Measurements from ENCODE around the gene HOXD4. TPM values are rescaled to one million over a fixed set of nuclear protein-coding genes. Genes with fewer than 3 reads are reported as not detected.
A peak's percentile ranks its signal among the peaks of the same experiment; 100 is the strongest.

Gene HOXD4
- total RNA-seq (2014; rRNA removed; shearing (Covaris generic); ENCODE audit: low replicate concordance) = 0.26 TPM in 1 of 2 replicates, not detected in the other

DNA sequence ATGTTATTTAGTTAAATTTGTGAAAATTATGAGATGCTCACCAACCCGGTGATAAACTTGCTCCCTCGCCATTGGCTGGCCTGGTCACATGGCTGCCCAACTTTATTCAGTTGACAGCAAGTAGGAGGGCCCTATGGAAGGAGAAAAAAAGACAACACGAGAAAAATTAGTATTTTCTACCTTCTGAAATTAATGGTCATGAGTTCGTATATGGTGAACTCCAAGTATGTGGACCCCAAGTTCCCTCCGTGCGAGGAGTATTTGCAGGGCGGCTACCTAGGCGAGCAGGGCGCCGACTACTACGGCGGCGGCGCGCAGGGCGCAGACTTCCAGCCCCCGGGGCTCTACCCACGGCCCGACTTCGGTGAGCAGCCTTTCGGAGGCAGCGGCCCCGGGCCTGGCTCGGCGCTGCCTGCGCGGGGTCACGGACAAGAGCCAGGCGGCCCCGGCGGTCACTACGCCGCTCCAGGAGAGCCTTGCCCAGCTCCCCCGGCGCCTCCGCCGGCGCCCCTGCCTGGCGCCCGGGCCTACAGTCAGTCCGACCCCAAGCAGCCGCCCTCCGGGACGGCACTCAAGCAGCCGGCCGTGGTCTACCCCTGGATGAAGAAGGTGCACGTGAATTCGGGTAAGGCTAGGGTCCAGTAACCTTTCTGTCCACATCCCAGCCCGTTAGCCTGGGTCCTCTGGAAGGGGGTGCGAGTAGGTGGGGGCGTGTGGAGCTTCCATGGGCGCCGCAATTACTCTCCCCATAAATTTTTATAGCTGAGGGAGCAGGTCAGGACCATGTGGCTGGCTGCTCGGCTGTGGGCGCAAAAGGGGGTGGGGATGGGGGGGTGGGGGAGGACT lies at the start of gene HOXD4:
HOXD4 (plus strand) TSS at position 109 of the 846 bp plus-strand sequence; CDS start at position 193, 84 bp downstream.
- no peaks in the 10 kb centered on the region for H3K36me3 ChIP-seq
- no peak within 1 kb of the TSS for H3K4me3 ChIP-seq
- no peak for DNase-seq
- no peaks in the 10 kb centered on the region; the same call in 1 of the 2 replicates for H3K9me3 ChIP-seq
- no peaks in the 10 kb centered on the region for H3K27me3 ChIP-seq

DNA sequence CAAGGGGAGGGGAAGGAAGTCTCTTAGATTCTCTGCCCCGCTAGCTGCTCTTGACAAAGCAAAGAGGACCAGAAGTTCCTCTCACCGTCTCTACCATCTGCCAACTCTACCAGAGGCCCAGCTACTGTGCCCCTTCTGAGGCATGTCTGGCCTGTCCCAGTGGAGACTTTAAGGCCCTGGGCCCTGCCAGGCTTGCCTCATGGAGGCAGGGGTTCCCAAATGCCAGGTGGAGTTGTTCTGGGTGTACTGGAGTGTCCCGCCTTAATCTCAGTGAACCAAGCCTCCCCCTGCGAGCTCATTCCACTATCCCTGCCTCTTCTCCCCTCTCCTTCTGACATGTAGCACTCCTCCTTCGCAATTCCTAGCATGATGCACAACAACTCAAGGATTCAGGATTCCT lies 49.5 kb upstream of the HOXD4 start:
- no peaks in the 10 kb centered on the region for H3K9me3 ChIP-seq
- no peaks in the 10 kb centered on the region for H3K36me3 ChIP-seq
- no peak overlapping the region for H3K4me3 ChIP-seq
- H3K27me3 ChIP-seq = peaks cover 2% of the 10 kb centered on the region; the same call in 1 of the 2 replicates
- no peak for DNase-seq

DNA sequence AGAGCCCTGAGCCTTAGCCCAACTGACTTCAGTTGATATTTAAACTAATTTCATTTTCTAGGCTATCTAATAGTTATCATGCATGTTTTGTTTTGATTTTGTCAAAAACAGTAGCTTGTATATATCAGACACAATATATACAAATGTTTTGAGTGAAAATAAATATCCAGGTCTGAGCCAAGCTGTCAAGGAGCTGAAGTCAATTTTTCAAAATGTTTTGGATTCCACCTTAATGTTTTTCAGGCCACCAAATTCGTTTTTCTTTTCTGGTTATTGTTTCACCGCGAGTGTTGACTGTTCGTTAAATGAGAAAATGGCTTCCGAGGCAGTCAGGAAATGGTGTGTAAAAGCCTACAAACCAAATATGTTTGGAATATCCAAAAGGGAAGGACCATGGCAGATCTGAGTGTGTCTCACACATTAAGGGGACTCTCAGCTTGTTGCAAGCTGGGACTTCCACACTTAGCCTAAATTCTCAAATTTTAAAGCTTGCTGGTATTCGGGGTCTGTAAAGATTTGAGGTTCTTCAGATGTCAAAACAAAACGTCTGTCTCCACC lies 49.0 kb upstream of the HOXD4 start:
- H3K27me3 ChIP-seq = peaks cover 2% of the 10 kb centered on the region; the same call in 1 of the 2 replicates
- DNase-seq = no peak

DNA sequence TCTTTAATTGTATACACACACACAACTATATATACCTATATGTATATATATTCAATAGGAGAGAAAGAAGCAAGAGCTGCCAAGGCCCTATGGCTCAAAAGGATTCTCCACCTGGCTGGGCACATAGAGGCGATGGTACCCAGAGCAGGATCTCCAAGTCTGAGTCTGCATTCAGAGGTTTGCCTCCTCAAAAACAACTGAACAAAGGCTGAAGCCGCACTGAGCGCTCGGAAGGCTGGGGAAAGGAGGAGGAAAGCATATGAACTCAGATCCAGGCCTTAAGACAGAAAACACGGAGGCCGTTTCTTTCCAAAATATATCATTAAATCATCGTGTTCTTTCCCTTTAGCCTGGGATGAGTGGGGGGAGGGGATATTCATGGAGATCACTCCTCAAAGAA lies 48.2 kb upstream of the HOXD4 start:
- Histone ChIP-seq H3K27me3 (no peaks in the 10 kb centered on the region), H3K4me3 (peak overlapping the region; percentile 62)
- no peak for DNase-seq

More for the DNA sequence above, 49.0 kb upstream of the HOXD4 start:
- Histone ChIP-seq H3K4me3 (no peak overlapping the region), H3K9me3 (no peaks in the 10 kb centered on the region), H3K36me3 (no peaks in the 10 kb centered on the region)

DNA sequence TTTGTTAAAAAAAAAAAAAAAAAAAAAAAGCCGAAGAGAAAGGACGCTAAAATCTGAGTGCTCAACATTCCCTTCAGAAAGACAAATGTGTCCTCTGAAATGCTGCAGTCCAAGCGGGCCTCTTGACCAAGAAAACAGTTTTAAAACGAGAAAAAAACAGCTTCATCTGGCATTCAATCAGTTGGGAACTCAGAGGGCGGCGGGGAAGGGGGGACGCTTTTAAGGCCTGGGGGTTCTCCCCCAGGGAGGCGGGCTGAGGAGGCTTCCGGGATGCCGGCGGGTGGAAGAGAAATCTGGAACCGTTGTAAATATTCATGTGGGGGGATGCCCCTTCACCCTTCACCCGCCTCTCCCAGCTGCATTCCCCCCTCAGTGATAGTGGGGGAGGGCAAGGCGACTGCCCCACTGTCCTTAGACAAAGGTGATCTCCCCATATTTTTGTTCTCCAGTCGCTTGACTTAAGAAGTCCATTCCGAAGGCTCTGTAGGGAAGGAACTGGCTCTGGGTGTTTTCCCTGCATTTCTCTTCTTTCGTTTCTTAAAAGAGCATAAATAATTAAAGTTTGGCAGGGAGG lies 47.5 kb upstream of the HOXD4 start:
- DNase-seq = no peak
- H3K4me3 ChIP-seq = peak overlapping the region; percentile 62
- H3K27me3 ChIP-seq = no peaks in the 10 kb centered on the region
- H3K36me3 ChIP-seq = peaks cover under 1% of the 10 kb centered on the region; the same call in 1 of the 2 replicates
- no peaks in the 10 kb centered on the region for H3K9me3 ChIP-seq

More for the DNA sequence above, 48.2 kb upstream of the HOXD4 start:
- Histone ChIP-seq H3K9me3 (no peaks in the 10 kb centered on the region), H3K36me3 (no peaks in the 10 kb centered on the region)

DNA sequence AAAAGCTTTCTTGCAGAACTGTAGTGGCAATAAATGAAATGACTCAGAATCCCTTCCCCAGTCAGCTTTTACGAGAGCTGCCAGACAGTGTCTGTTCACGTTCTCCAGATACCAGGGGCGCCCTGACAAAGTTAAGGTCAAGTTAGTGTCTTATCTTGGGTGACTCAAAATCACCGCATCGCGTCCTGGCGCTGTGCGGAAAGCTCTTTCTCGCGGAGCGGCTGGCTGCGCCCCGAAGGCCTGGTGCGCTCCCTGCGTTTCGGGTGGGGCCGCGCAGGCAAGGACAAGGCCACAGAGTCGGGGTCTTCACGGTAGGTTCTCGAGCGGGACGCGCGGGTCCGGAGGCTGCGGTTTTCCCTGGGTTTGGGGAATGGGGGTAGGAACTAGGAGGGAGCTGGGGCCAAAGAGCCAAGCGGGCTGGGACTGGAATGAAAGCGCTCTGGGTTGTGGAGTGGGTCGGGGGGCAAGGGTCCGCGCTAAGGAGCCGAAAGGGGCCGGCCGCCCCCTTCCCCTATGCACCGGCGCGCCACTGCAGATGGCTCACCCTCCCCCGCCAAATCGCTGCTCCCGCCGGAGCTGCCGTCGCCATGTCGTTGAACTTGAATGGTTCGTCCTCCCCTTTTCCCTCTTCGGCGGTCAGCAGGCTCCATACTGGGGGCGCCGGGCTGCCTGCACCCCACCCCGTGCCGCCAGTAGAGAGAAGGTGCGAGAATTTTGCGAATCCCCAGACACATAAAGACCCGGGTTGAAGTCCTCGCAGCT lies 46.9 kb upstream of the HOXD4 start:
- peak overlapping the region; percentile 62 for H3K4me3 ChIP-seq
- no peaks in the 10 kb centered on the region for H3K9me3 ChIP-seq
- DNase-seq = peak; percentile 70
- peaks cover 7% of the 10 kb centered on the region for H3K36me3 ChIP-seq
- H3K27me3 ChIP-seq = no peaks in the 10 kb centered on the region

DNA sequence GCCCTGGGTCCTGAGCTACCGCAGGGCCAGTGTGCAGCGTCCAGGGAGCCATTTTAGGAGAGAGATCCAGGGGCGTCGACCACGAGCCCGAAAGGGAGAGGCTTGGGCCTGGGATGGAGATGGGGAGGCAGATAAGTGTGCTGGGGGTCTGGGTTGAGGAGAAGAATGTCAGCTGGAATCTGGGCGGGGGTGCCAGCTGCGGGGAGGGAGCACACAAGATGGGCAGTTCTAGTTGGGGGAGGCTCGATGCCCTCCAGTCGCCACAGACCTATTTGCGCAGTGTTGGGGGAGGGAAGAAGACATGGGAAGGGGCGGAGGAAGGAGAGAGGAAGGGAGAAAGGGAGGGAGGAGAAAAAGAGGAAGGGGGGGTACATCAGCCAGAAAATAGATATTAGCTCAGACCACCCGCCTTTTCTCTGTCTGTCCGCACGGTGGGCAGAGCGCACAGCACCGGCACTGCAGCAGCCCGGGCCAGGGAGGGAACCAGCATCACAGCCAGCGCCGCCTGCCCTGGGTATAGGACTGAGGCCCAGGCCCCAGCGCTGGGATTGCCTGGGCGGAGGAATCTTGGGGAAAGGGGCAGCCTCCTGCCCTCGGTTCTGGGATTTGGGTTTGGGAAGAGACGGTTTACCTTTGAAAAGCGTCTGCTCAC lies 46.1 kb upstream of the HOXD4 start:
- no peaks in the 10 kb centered on the region for H3K27me3 ChIP-seq

DNA sequence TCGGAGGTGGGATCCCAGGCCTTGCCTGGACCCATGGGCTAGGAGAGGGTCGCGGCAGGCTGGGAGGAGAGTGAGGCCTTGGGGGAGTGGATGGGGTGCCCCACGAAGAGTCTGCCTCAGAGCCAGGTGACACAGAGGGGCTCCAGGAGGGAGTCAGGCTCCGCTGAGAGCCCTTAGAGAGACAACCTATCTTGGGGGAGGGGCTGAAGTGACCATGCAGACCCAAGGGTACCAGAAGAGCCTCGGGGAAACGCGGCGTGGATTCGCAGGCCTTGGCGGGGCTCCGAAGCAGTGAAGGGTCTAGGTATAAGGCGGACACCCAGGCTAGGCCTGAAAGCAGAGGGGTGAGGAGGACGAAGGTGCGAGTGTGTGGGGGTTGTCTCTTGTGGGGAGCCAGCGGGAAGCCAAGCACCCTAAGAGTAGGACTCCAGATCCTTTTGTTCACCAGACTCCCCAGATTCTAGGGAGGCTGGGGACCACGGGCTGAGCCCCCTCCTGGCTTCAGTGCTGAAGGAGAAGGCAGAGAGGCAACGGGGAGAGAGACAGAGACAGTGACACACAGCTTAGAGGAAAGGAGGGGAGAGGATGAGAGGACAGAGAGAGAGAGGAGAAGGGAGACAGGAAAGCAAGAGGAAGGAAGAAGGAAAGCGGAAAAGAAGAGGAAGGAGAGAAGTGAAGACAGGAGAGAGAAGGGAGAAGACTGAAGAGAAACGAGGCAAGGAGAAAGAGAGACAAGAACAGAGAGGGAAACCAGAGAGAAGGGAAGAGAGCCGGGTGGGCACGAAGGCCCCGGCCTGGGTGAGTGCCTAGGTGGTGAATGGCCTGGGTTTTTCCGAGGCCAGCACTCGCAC lies 45.4 kb upstream of the HOXD4 start:
- no peaks in the 10 kb centered on the region for H3K27me3 ChIP-seq
- peaks cover 9% of the 10 kb centered on the region for H3K36me3 ChIP-seq
- H3K9me3 ChIP-seq = no peaks in the 10 kb centered on the region
- peak overlapping the region; percentile 62 for H3K4me3 ChIP-seq
- no peak for DNase-seq

More for the DNA sequence above, 46.1 kb upstream of the HOXD4 start:
- Histone ChIP-seq H3K9me3 (no peaks in the 10 kb centered on the region), H3K36me3 (peaks cover 8% of the 10 kb centered on the region), H3K4me3 (peak overlapping the region; percentile 62)
- DNase-seq = peak; percentile 56

DNA sequence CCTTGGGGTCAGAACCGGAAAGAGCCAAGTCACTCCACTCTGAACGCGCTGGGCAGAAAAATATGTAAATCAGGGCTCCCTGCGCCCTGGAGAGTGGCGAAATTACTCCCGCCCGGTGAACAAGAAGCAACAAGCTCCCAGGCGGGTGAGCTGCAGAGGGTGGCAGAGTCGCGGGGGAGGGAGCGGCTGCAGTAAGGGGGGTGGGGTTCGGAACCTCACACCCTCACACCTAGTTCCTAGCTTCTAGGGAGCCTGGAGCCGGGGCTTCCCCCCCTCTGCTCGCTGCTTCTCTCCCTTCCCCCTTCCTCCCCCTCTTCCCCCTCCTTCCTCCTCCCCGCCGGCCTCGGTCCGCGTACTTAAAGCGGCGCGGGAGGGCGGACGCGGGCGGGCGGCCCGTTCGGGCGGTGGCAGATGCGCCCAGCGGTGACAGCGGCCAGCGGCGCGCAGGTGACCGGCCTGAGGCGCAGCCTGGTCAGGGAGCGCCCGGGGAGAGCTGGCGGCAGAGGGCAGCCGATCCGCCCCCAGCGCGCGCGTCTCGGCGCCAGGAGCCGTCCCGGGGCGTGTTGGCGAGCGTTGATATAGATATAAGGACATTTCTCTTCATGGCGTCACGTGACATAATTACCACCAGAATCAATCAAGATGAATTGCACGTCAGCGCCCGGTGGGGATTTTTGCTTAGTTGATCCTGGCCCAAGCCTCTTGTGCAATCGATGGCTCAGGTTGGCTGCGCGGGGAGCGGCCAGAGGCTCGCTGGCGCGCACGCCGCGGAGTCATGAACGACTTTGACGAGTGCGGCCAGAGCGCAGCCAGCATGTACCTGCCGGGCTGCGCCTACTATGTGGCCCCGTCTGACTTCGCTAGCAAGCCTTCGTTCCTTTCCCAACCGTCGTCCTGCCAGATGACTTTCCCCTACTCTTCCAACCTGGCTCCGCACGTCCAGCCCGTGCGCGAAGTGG lies 44.5 kb upstream of the HOXD4 start, which contains the start of gene HOXD11:
HOXD11 (plus strand) TSS at position 700 of the 959 bp plus-strand sequence; CDS start at position 776, 76 bp downstream.
- Histone ChIP-seq H3K27me3 (no peaks in the 10 kb centered on the region), H3K4me3 (peak within 1 kb of the TSS; percentile 62), H3K36me3 (peaks cover 15% of the 10 kb centered on the region), H3K9me3 (no peaks in the 10 kb centered on the region)
- peak; percentile 71 for DNase-seq

DNA sequence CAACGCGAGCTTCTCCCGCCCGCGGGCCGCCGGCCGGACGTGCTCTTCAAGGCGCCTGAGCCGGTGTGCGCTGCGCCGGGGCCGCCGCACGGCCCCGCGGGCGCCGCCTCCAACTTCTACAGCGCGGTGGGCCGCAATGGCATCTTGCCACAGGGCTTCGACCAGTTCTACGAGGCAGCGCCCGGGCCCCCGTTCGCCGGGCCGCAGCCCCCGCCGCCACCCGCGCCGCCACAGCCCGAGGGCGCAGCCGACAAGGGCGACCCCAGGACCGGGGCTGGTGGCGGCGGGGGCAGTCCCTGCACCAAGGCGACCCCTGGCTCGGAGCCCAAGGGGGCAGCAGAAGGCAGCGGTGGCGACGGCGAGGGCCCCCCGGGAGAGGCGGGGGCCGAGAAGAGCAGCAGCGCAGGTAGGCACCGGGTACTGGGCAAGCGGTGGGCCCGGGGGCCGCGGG lies 43.6 kb upstream of the HOXD4 start:
- DNase-seq = peak; percentile 35
- Histone ChIP-seq H3K27me3 (no peaks in the 10 kb centered on the region), H3K36me3 (peaks cover 20% of the 10 kb centered on the region), H3K9me3 (no peaks in the 10 kb centered on the region), H3K4me3 (peak overlapping the region; percentile 30)

DNA sequence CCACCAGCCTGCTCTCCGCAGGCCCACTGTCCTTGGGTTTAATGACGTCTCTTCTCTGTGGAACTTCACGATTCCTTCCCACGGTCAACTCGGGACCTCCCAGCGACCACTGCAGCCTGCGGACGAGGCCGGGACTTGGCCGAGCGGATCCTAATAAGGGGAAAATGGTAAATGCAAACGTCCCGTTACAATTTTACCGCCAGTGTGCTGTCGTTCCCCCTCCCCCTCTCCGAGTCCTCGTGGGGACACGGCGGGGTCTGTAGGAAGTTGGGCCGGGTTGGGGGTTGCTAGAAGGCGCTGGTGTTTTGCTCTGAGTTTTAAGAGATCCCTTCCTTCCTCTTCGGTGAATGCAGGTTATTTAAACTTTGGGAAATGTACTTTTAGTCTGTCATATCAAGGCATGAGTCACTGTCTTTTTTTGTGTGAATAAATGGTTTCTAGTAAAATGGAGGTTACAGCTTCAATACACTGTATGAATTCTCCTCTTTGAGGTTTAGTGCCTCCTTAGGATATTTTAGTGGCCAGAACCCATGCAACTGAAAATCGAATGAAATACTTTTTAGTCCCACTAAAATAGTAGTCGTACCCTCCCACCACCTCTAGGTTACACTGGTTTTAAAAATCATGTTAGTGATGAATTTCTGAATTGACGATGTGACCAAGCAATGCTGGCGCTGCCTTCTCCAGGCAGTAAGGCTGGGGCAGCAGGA lies 42.0 kb upstream of the HOXD4 start:
- Histone ChIP-seq H3K4me3 (no peak overlapping the region), H3K9me3 (no peaks in the 10 kb centered on the region), H3K27me3 (no peaks in the 10 kb centered on the region), H3K36me3 (peaks cover 20% of the 10 kb centered on the region)
- no peak for DNase-seq

DNA sequence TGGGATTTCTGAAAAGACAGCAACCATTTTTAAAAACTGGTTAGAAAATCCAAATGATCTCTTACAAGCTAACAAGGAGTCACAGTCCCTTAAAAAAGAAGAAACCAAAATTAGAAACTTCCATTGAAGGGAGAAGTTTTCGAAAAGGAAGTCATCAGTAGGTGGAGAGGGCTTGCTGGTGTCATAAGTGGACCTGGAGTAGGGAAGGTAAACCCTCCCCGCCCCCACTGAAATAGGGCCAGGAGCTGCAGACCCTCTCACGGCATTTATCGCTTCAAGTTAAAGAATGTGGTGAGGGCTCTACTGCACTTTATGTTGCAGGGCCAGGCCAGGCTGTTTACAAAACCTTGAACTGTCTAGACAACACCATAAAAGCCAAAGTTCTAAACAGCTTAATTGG lies 41.4 kb upstream of the HOXD4 start:
- Histone ChIP-seq H3K4me3 (no peak overlapping the region), H3K9me3 (no peaks in the 10 kb centered on the region), H3K36me3 (peaks cover 20% of the 10 kb centered on the region), H3K27me3 (no peaks in the 10 kb centered on the region)
- DNase-seq = no peak

DNA sequence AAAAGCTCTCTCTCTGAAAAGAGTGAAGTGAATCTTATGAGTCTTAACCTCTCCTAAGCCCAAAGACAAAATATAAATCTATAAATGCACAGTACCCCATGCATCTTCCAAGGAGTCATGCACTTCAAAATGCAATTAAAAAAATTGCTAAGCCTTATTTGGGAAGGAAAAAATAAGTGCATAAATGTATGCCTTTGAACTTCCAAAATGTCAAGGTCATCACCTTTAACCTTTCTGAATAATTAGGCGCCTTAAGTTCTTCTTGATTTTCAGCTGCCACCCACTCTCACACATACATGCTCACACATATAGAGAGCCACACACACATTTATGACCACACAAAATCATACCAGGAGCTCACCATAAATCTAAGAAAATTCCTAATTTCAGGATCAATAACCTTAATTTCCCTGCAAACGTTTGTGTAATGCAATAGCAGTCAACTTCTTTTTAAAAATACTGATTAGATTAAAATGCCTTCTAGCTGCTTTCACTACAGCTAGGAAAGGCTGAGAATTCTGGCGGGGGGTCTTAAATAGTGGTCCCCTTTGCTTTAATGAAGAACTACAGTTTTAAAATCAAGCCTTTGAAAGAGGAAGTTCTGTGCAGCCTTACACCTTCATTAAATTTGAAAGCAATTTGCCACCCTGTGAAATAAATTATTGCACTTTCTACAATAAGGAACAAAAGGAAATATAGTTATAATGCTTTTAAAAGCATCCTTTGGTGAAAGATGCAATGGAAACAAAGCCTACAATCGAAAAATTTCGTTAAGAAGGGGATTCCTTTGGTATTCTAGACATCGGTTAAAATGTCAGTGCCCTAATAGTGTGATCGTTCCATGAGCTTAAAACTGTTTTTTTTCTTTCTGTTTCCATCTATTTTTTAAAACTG lies 40.7 kb upstream of the HOXD4 start:
- no peak overlapping the region for H3K4me3 ChIP-seq

More for the DNA sequence above, 40.7 kb upstream of the HOXD4 start:
- peaks cover 20% of the 10 kb centered on the region for H3K36me3 ChIP-seq
- DNase-seq = no peak
- no peaks in the 10 kb centered on the region for H3K27me3 ChIP-seq
- H3K9me3 ChIP-seq = no peaks in the 10 kb centered on the region

Measured in MG63 (cell line).